Breast epithelium (tissue), 4 donors: ENCODE results near the gene MTHFR. TPM values are rescaled to one million over a fixed set of nuclear protein-coding genes. Genes with fewer than 3 reads are reported as not detected.
A peak's percentile ranks its signal among the peaks of the same experiment; 100 is the strongest.

ENCODE experiments used
- DNase-seq, 2 donors: peaks; one replicate each; pipeline ENCODE4 v3.0.0-alpha.2; 2019; ENCODE audit warnings: low spot score in 2 of 2
- H3K27ac ChIP-seq, 2 donors: fragments of 200-600 bp; sonication (generic) in 1 of 2; one replicate each; pipeline ENCODE4 v1.5.1; 2016 to 2019; ENCODE audit warnings: mild to moderate bottlenecking in 1 of 2
- H3K27me3 ChIP-seq, 2 donors: fragments of 200-600 bp; sonication (generic) in 1 of 2; one replicate each; pipeline versions ENCODE4 v1.5.1 to v1.6.0; 2017 to 2019; ENCODE audit warnings: control low read depth in 1 of 2, mild to moderate bottlenecking in 1 of 2
- H3K36me3 ChIP-seq: fragments of 200-600 bp; one replicate; pipeline ENCODE4 v1.5.1; 2019
- H3K4me1 ChIP-seq, 2 donors: fragments of 200-600 bp; sonication (generic); one replicate each; pipeline ENCODE4 v1.5.1; 2016 to 2019; ENCODE audit warnings: control low read depth in 1 of 2
- H3K4me3 ChIP-seq, 3 donors: fragments of 200-600 bp; sonication (generic); 1 replicate in 2 of 3; 2 replicates in 1 of 3; pipeline ENCODE4 v1.5.1; 2016 to 2019; ENCODE audit warnings: mild to moderate bottlenecking in 3 of 3, moderate library complexity in 2 of 3
- H3K9me3 ChIP-seq, 2 donors: fragments of 200-600 bp; sonication (generic) in 1 of 2; one replicate each; pipeline ENCODE4 v1.5.1; 2016 to 2019; ENCODE audit warnings: control low read depth in 1 of 2
- CTCF ChIP-seq, 3 donors: fragments of 450-650 bp; IDR thresholded peaks; one replicate each; pipeline ENCODE4 v1.5.1; 2016 to 2017; ENCODE audit warnings: antibody characterized with exemption in 3 of 3, mild to moderate bottlenecking in 3 of 3, moderate library complexity in 3 of 3
- POLR2A ChIP-seq: fragments of 450-650 bp; IDR thresholded peaks from one replicate; pipeline ENCODE4 v1.6.1; 2016; ENCODE audit warnings: antibody characterized with exemption, mild to moderate bottlenecking, moderate library complexity
- POLR2AphosphoS5 ChIP-seq, 3 donors: sonication (generic); formaldehyde crosslinking; IDR thresholded peaks; one replicate each; pipeline ENCODE4 v1.6.1; 2017; ENCODE audit warnings: antibody characterized with exemption in 3 of 3
- intact Hi-C: fragments of 100-400 bp; cut with DNase I; formaldehyde crosslinking; loops from one replicate; pipeline ENCODE4 v1.15.1; 2023; ENCODE audit warnings: low total_unique reads
- total RNA-seq, 3 donors: library from RNA; depleted of rRNA; stranded (reverse); fragments of >200 nt; gene quantifications; one replicate each; pipeline ENCODE4 v1.1.0, GENCODE V29; 2016

The MTHFR gene
- total RNA-seq, 3 donors from 2014 or later = 24.6 to 42.0 (median 30.0) TPM

- H3K4me1 ChIP-seq = no peaks in the 10 kb centered on the region
- no peak for DNase-seq
- intact Hi-C loops = no loop called here
- no peaks in the 10 kb centered on the region for H3K9me3 ChIP-seq
- peaks cover 5% of the 10 kb centered on the region for H3K36me3 ChIP-seq
- H3K4me3 ChIP-seq = no peak overlapping the region
- H3K27me3 ChIP-seq = no peaks in the 10 kb centered on the region
- H3K27ac ChIP-seq = peak overlapping the region in 1 of 2 donors; percentile 68
- TF ChIP-seq POLR2A (no peak), CTCF (IDR thresholded peaks at IDR 0.05) (no peak), POLR2AphosphoS5 (IDR thresholded peaks at IDR 0.05) (no peak)
Measured at GRCh38 chr1:11795238-11795890, 10.4 kb downstream of the MTHFR start.

- H3K27ac ChIP-seq = peak overlapping the region in 1 of 2 donors; percentile 68
- DNase-seq = no peak
- H3K27me3 ChIP-seq = no peaks in the 10 kb centered on the region
- no peak overlapping the region for H3K4me3 ChIP-seq
- TF ChIP-seq POLR2AphosphoS5 (IDR thresholded peaks at IDR 0.05) (no peak), POLR2A (no peak), CTCF (IDR thresholded peaks at IDR 0.05) (no peak)
- H3K9me3 ChIP-seq = no peaks in the 10 kb centered on the region
- H3K4me1 ChIP-seq = no peaks in the 10 kb centered on the region
- H3K36me3 ChIP-seq = peaks cover 5% of the 10 kb centered on the region
- intact Hi-C loops = no loop called here
Measured at GRCh38 chr1:11794446-11795237, 11.1 kb downstream of the MTHFR start.

GRCh38 chr1:11793819-11794218, 11.9 kb downstream of the MTHFR start:
- Histone ChIP-seq H3K4me1 (no peaks in the 10 kb centered on the region), H3K4me3 (no peak overlapping the region), H3K9me3 (no peaks in the 10 kb centered on the region), H3K27ac (peak overlapping the region in 1 of 2 donors; percentile 68), H3K27me3 (no peaks in the 10 kb centered on the region), H3K36me3 (peaks cover 5% of the 10 kb centered on the region)
- TF ChIP-seq POLR2A = no peak
- TF ChIP-seq POLR2AphosphoS5 (IDR thresholded peaks at IDR 0.05) = no peak
- no peak for TF ChIP-seq CTCF (IDR thresholded peaks at IDR 0.05)
- intact Hi-C loops = no loop called here
- DNase-seq = no peak

- intact Hi-C loops = no loop called here
- Histone ChIP-seq H3K27me3 (no peaks in the 10 kb centered on the region), H3K9me3 (no peaks in the 10 kb centered on the region), H3K4me1 (peaks cover 0 to 8% of the 10 kb centered on the region in 2 donors), H3K4me3 (no peak overlapping the region), H3K27ac (peak overlapping the region; percentile 88 to 97), H3K36me3 (peaks cover 5% of the 10 kb centered on the region)
- no peak for TF ChIP-seq POLR2AphosphoS5 (IDR thresholded peaks at IDR 0.05)
- no peak for TF ChIP-seq POLR2A
- no peak for TF ChIP-seq CTCF (IDR thresholded peaks at IDR 0.05)
- peak in 1 of 2 donors; percentile 47 for DNase-seq
Measured at GRCh38 chr1:11792106-11792505, 13.7 kb downstream of the MTHFR start.
